HepG2 (cell line): Measurements from ENCODE around the gene RNF208. TPM values are rescaled to one million over a fixed set of nuclear protein-coding genes. Genes with fewer than 3 reads are reported as not detected.

ENCODE experiments used
- ATAC-seq: fragments of 200-7000 bp; cut with Tn5 transposase; 3 replicates; pipeline ENCODE4 v1.9.1; 2020; ENCODE audit warnings: mild to moderate bottlenecking, moderate library complexity
- BruUV-seq: library from RNA; stranded (reverse); fragments of 400-500 nt; replicated peaks from 2 replicates; lab custom pipeline; 2021; lab: Mats Ljungman, UMichigan
- CTCF ChIA-PET: fragments of 300-600 bp; formaldehyde crosslinking; extraction: SDS; loops from one replicate; lab custom pipeline; 2021; ENCODE audit warnings: low total read pairs, inconsistent platforms, low intra/inter-chr PET ratio; lab: Yijun Ruan, JAX
- POLR2A ChIA-PET: fragments of 350-600 bp; sonication (Branson Sonifier 250); formaldehyde crosslinking; loops from one replicate; lab custom pipeline; 2020; ENCODE audit warnings: antibody characterized with exemption, inconsistent platforms; lab: Yijun Ruan, JAX
- DNase-seq: peaks from one replicate; pipeline ENCODE4 v3.0.0-alpha.2; 2015; ENCODE audit warnings: low spot score
- FAIRE-seq: peaks from 3 replicates; lab custom pipeline; 2011; peaks lifted over from hg19 to GRCh38; lab: Jason Lieb, UNC
- H2AFZ ChIP-seq: one replicate; pipeline ENCODE4 v1.6.1; 2011; ENCODE audit warnings: low read length, inconsistent platforms
- H3K27ac ChIP-seq: fragments of 300-600 bp; 3 replicates; pipeline ENCODE4 v1.8.0; 2011; ENCODE audit warnings: mixed run types, mild to moderate bottlenecking, mixed read lengths, low read length, inconsistent platforms; ENCODE audit not compliant: insufficient read depth; ENCODE audit errors: extremely low read length
- H3K27me3 ChIP-seq, 2 experiments: fragments of 200-600 bp in 1 of 2; 2 replicates in 1 of 2; 3 replicates in 1 of 2; pipeline versions ENCODE4 v1.6.0 to v1.8.0; 2011; ENCODE audit warnings: low read length in 2 of 2, mild to moderate bottlenecking in 2 of 2, moderate library complexity in 2 of 2, inconsistent platforms in 1 of 2; ENCODE audit not compliant: insufficient read depth in 2 of 2, control insufficient read depth in 1 of 2
- H3K36me3 ChIP-seq, 2 experiments: fragments of 200-600 bp in 1 of 2; replicated peaks in 1 of 2; 2 replicates in 1 of 2; 3 replicates in 1 of 2; pipeline versions ENCODE4 v1.5.1 to v1.8.0; 2011; ENCODE audit warnings: low read length in 2 of 2, inconsistent platforms in 1 of 2; ENCODE audit not compliant: insufficient read depth in 2 of 2, control insufficient read depth in 1 of 2
- H3K4me1 ChIP-seq: 2 replicates; pipeline ENCODE4 v1.5.1; 2012; ENCODE audit warnings: low read length, inconsistent platforms; ENCODE audit not compliant: insufficient read depth
- H3K4me2 ChIP-seq: 2 replicates; pipeline ENCODE4 v1.6.0; 2011; ENCODE audit warnings: low read depth, low read length, inconsistent platforms
- H3K4me3 ChIP-seq, 3 experiments: fragments of 200-600 bp in 1 of 3; sonication (generic), shearing (Covaris generic) in 1 of 3; replicated peaks in 1 of 3; 2 replicates each; pipeline ENCODE4 v1.5.1; 2011 to 2016; ENCODE audit warnings: low read length in 3 of 3, inconsistent platforms in 2 of 3, low read depth in 2 of 3, mild to moderate bottlenecking in 2 of 3, control low read depth in 1 of 3, mixed read lengths in 1 of 3; ENCODE audit not compliant: insufficient read depth in 1 of 3
- H3K79me2 ChIP-seq: one replicate; pipeline ENCODE4 v1.6.1; 2011; ENCODE audit warnings: low read length, inconsistent platforms; ENCODE audit not compliant: insufficient read depth
- H3K9ac ChIP-seq: 2 replicates; pipeline ENCODE4 v1.6.0; 2011; ENCODE audit warnings: mild to moderate bottlenecking, low read depth, low read length, inconsistent platforms; ENCODE audit not compliant: insufficient read depth
- H3K9me3 ChIP-seq: 2 replicates; pipeline ENCODE4 v1.5.1; 2012; ENCODE audit warnings: mild to moderate bottlenecking, low read length
- H4K20me1 ChIP-seq: 2 replicates; pipeline ENCODE4 v1.6.0; 2011; ENCODE audit warnings: inconsistent platforms, mild to moderate bottlenecking, low read length, moderate library complexity; ENCODE audit not compliant: insufficient read depth
- GATA4 ChIP-seq: sonication (generic); IDR thresholded peaks from 2 replicates; pipeline ENCODE4 v1.6.1; 2016; ENCODE audit warnings: antibody characterized with exemption, low read depth, borderline replicate concordance
- HCFC1 ChIP-seq: fragments of 150-350 bp; IDR thresholded peaks from 2 replicates; pipeline ENCODE4 v1.6.1; 2014; ENCODE audit warnings: low read depth, low read length
- ISX ChIP-seq: sonication (generic); formaldehyde crosslinking; conservative IDR thresholded peaks from 2 replicates; pipeline ENCODE4 v1.5.0; 2020; ENCODE audit warnings: missing genetic modification reagents
- NR3C1 ChIP-seq: sonication (generic); formaldehyde crosslinking; IDR thresholded peaks from 2 replicates; pipeline ENCODE4 v1.4.0; 2020; ENCODE audit warnings: missing genetic modification reagents
- PATZ1 ChIP-seq: sonication (generic); formaldehyde crosslinking; IDR thresholded peaks from 2 replicates; pipeline ENCODE4 v1.4.0; 2020; ENCODE audit warnings: missing genetic modification reagents
- RXRA ChIP-seq: sonication (generic); formaldehyde crosslinking; IDR thresholded peaks from 2 replicates; pipeline ENCODE4 v1.5.1; 2020; ENCODE audit warnings: missing genetic modification reagents
- SMAD1 ChIP-seq: sonication (generic); formaldehyde crosslinking; IDR thresholded peaks from 2 replicates; pipeline ENCODE4 v1.4.0; 2020; ENCODE audit warnings: missing genetic modification reagents, low read depth, mild to moderate bottlenecking, borderline replicate concordance
- TAF1 ChIP-seq: sonication (generic); formaldehyde crosslinking; IDR thresholded peaks from 2 replicates; pipeline ENCODE4 v1.4.0; 2020; ENCODE audit warnings: missing genetic modification reagents
- THYN1 ChIP-seq: sonication (generic); formaldehyde crosslinking; IDR thresholded peaks from 2 replicates; pipeline ENCODE4 v1.8.1; 2023; ENCODE audit warnings: low read depth, mild to moderate bottlenecking, moderate library complexity, missing genetic modification reagents, borderline replicate concordance
- ZNF24 ChIP-seq: fragments of 450-650 bp; IDR thresholded peaks from 2 replicates; pipeline ENCODE4 v1.6.1; 2017; ENCODE audit warnings: antibody characterized with exemption, mild to moderate bottlenecking
- ZNF598 ChIP-seq: sonication (generic); formaldehyde crosslinking; IDR thresholded peaks from 2 replicates; pipeline ENCODE4 v1.5.1; 2020; ENCODE audit warnings: mild to moderate bottlenecking, missing genetic modification reagents, borderline replicate concordance
- ZNF788 ChIP-seq: sonication (generic); formaldehyde crosslinking; IDR thresholded peaks from 2 replicates; pipeline ENCODE4 v1.5.0; 2020; ENCODE audit warnings: mild to moderate bottlenecking, missing genetic modification reagents, borderline replicate concordance
- WGBS: methylation state at CpG from one replicate; pipeline ENCODE4 v1.1.6; 2017; ENCODE audit warnings: low lambda C conversion rate; 5-methylcytosine and 5-hydroxymethylcytosine counted together
- in situ Hi-C: cut with HindIII; loops from 2 replicates; pipeline ENCODE4 v1.10.0; 2017; ENCODE audit warnings: low pct_unique_long_range_greater_than_20kb; ENCODE audit not compliant: extremely low pct_ligation_motif_present
- intact Hi-C: fragments of 100-400 bp; cut with micrococcal nuclease; formaldehyde crosslinking; loops from one replicate; pipeline ENCODE4 v1.10.0; 2022; ENCODE audit not compliant: unreplicated experiment
- polyA plus RNA-seq, 8 experiments: library from polyadenylated mRNA; depleted of rRNA in 3 of 8; stranded (reverse) in 7 of 8; unstranded in 1 of 8; fragments of >200 nt; fragmentation: Illumina TruSeq in 4 of 8; extraction: Trizol in 4 of 8; gene quantifications; 2 replicates each; pipeline versions ENCODE4 v1.2.1 to v1.2.3, GENCODE V29; 2011 to 2016; ENCODE audit warnings: low read depth in 4 of 8, missing spikeins in 1 of 8, mixed read lengths in 1 of 8; ENCODE audit not compliant: insufficient read depth in 1 of 8
- total RNA-seq, 5 experiments: library from RNA; depleted of rRNA; stranded (reverse); fragments of >200 nt; fragmentation: Illumina TruSeq; extraction: Trizol; gene quantifications; 2 replicates each; pipeline ENCODE4 v1.2.3, GENCODE V29; 2016; ENCODE audit warnings: low read depth in 1 of 5
- TF ChIP-seq, protein P1 (sequence below): sonication (generic); formaldehyde crosslinking; IDR thresholded peaks from 2 replicates; pipeline ENCODE4 v1.4.0; 2020; ENCODE audit warnings: missing genetic modification reagents, borderline replicate concordance
- TF ChIP-seq, protein P2 (sequence below): sonication (generic); formaldehyde crosslinking; IDR thresholded peaks from 2 replicates; pipeline ENCODE4 v1.8.1; 2023; ENCODE audit warnings: mild to moderate bottlenecking, moderate library complexity, missing genetic modification reagents
- TF ChIP-seq, protein P3 (sequence below): sonication (generic); formaldehyde crosslinking; IDR thresholded peaks from 2 replicates; pipeline ENCODE4 v1.4.0; 2020; ENCODE audit warnings: missing genetic modification reagents

The RNF208 gene
- total and polyA plus RNA-seq, 2 of the 13 experiments (the other 11 are each of a cell fraction or from before 2014, with no cell fraction given) = 1.6 to 2.1 TPM

GRCh38 chr9:137236238-137236935 is 14.3 kb upstream of the RNF208 start:
- Histone ChIP-seq H3K79me2 (peaks cover 15% of the 10 kb centered on the region), H3K9me3 (no peaks in the 10 kb centered on the region), H3K4me2 (peak overlapping the region; percentile 85), H3K36me3 (no peaks in the 10 kb centered on the region), H3K27ac (peak overlapping the region; percentile 68), H4K20me1 (no peaks in the 10 kb centered on the region), H3K27me3 (no peaks in the 10 kb centered on the region), H3K4me1 (peaks cover 51% of the 10 kb centered on the region), H3K9ac (peak overlapping the region; percentile 72), H2AFZ (no peak overlapping the region), H3K4me3 (peak overlapping the region; percentile 67 to 81 (median 72))
- FAIRE-seq (peak; percentile 80), ATAC-seq (peak; percentile 54), DNase-seq (peak; percentile 87)
- ChIA-PET CTCF (interaction anchor here (0.9 to 2.6 kb wide), 9 partner anchors 9 to 118 kb away, joined by 3 to 19 read pairs (median 3); partner anchors contain the start of genes ANAPC2, SSNA1 and TOR4A), POLR2A (interaction anchor here (0.6 to 7.4 kb wide), 21 partner anchors 9 to 181 kb away, joined by 3 to 78 read pairs (median 4); partner anchors contain the start of genes ANAPC2, CYSRT1, LRRC26 and MAN1B1)
- no CpG with 5 or more reads among the region's 31 CpGs for WGBS
- in situ Hi-C loops = no loop called here
- BruUV-seq = no TSS peak
- intact Hi-C loops = loop anchor here (2.0 kb wide), 1 partner anchor 14 kb away; the partner anchor contains the start of gene RNF208
- TF ChIP-seq GATA4 (peak; percentile 64; the same call in 1 of the 2 replicates), SMAD1 (no peak; the same call in 1 of the 2 replicates), THYN1 (CRISPR knock-in tag) (no peak), PATZ1 (CRISPR knock-in tag) (peak; percentile 99), ISX (CRISPR knock-in tag) (no peak), ZNF598 (CRISPR knock-in tag) (no peak), NR3C1 (CRISPR knock-in tag) (no peak), ZNF788 (CRISPR knock-in tag) (peak; percentile 87; the same call in 1 of the 2 replicates), HCFC1 (peak; percentile 6; the same call in 1 of the 2 replicates), TAF1 (CRISPR knock-in tag) (0 out of 2 replicates have a peak, but pooled peaks have one; percentile 33), ZNF24 (no peak), RXRA (CRISPR knock-in tag) (peak; percentile 94)
- TF ChIP-seq, protein P1, sequence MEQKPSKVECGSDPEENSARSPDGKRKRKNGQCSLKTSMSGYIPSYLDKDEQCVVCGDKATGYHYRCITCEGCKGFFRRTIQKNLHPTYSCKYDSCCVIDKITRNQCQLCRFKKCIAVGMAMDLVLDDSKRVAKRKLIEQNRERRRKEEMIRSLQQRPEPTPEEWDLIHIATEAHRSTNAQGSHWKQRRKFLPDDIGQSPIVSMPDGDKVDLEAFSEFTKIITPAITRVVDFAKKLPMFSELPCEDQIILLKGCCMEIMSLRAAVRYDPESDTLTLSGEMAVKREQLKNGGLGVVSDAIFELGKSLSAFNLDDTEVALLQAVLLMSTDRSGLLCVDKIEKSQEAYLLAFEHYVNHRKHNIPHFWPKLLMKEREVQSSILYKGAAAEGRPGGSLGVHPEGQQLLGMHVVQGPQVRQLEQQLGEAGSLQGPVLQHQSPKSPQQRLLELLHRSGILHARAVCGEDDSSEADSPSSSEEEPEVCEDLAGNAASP (CRISPR knock-in tag) = peak; percentile 69; the same call in 1 of the 2 replicates
- TF ChIP-seq, protein P2, sequence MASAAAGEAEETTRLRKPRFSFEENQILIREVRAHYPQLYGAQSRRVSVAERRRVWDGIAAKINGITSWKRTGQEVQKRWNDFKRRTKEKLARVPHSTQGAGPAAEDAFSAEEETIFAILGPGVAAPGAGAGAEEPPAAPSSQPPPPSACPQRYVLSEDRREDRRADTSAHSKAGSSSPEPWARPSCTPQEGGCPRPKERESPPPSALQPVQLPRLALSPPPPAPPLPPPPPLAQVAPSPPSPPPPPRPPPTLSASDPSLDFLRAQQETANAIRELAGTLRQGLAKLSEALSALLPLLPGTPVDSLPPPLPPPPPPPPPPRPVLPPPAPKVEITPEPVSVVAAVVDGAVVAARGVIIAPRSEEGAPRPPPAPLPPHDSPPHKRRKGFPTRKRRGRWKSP = no peak; the same call in 1 of the 2 replicates
- TF ChIP-seq, protein P3, sequence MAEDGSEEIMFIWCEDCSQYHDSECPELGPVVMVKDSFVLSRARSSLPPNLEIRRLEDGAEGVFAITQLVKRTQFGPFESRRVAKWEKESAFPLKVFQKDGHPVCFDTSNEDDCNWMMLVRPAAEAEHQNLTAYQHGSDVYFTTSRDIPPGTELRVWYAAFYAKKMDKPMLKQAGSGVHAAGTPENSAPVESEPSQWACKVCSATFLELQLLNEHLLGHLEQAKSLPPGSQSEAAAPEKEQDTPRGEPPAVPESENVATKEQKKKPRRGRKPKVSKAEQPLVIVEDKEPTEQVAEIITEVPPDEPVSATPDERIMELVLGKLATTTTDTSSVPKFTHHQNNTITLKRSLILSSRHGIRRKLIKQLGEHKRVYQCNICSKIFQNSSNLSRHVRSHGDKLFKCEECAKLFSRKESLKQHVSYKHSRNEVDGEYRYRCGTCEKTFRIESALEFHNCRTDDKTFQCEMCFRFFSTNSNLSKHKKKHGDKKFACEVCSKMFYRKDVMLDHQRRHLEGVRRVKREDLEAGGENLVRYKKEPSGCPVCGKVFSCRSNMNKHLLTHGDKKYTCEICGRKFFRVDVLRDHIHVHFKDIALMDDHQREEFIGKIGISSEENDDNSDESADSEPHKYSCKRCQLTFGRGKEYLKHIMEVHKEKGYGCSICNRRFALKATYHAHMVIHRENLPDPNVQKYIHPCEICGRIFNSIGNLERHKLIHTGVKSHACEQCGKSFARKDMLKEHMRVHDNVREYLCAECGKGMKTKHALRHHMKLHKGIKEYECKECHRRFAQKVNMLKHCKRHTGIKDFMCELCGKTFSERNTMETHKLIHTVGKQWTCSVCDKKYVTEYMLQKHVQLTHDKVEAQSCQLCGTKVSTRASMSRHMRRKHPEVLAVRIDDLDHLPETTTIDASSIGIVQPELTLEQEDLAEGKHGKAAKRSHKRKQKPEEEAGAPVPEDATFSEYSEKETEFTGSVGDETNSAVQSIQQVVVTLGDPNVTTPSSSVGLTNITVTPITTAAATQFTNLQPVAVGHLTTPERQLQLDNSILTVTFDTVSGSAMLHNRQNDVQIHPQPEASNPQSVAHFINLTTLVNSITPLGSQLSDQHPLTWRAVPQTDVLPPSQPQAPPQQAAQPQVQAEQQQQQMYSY (CRISPR knock-in tag) = no peak
